Measurements from ENCODE around the gene ENKD1.
A peak's percentile ranks its signal among the peaks of the same experiment; 100 is the strongest.

The ENKD1 gene

GRCh38 chr16:67678354-67679023 is 11.9 kb upstream of the ENKD1 start:
- DNase-seq: no peak

- DNase-seq: no peak
These were observed 11.2 kb upstream of the ENKD1 start for GRCh38 chr16:67677712-67678111.

- DNase-seq: no peak
These were observed 10.4 kb upstream of the ENKD1 start for GRCh38 chr16:67676939-67677338.

- no peak for DNase-seq
These were observed 10.0 kb upstream of the ENKD1 start for GRCh38 chr16:67676516-67676915.

GRCh38 chr16:67675999-67676398 is 9.4 kb upstream of the ENKD1 start:
- no peak for DNase-seq

- DNase-seq: no peak
These were observed 9.0 kb upstream of the ENKD1 start for GRCh38 chr16:67675579-67675935.

GRCh38 chr16:67674851-67675578 is 8.5 kb upstream of the ENKD1 start:
- DNase-seq: no peak

- peak; percentile 11 for DNase-seq
These were observed 7.4 kb upstream of the ENKD1 start for GRCh38 chr16:67673712-67674580.

- peak; percentile 55 for DNase-seq
These were observed 6.5 kb upstream of the ENKD1 start for GRCh38 chr16:67672739-67673662.

- DNase-seq: no peak
These were observed 5.8 kb upstream of the ENKD1 start for GRCh38 chr16:67672306-67672705.

- DNase-seq: no peak
These were observed 3.0 kb upstream of the ENKD1 start for GRCh38 chr16:67669499-67670101.

GRCh38 chr16:67668495-67669157 is 2.1 kb upstream of the ENKD1 start:
- DNase-seq: no peak

GRCh38 chr16:67667817-67668494 is 1.4 kb upstream of the ENKD1 start:
- peak; percentile 91 for DNase-seq

- DNase-seq: no peak
These were observed 885 bp upstream of the ENKD1 start for GRCh38 chr16:67667453-67667816.

GRCh38 chr16:67666032-67666551 is 458 bp downstream of the ENKD1 start:
- no peak for DNase-seq

GRCh38 chr16:67665598-67665997 is 952 bp downstream of the ENKD1 start:
- no peak for DNase-seq

- DNase-seq: no peak
These were observed 1.7 kb downstream of the ENKD1 start for GRCh38 chr16:67664871-67665270.

GRCh38 chr16:67664258-67664657 is 2.3 kb downstream of the ENKD1 start:
- DNase-seq: no peak

- no peak for DNase-seq
These were observed 2.7 kb downstream of the ENKD1 start for GRCh38 chr16:67663877-67664222.

- DNase-seq: no peak
These were observed 3.2 kb downstream of the ENKD1 start for GRCh38 chr16:67663151-67663876.

All from fibroblast of skin of abdomen (primary cell).